G401 (cell line): Measurements from ENCODE around the gene SGSM1. TPM values are rescaled to one million over a fixed set of nuclear protein-coding genes. Genes with fewer than 3 reads are reported as not detected.

Experiments used
- DNase-seq: peaks from one replicate; pipeline ENCODE4 v3.0.0-alpha.2; 2015; ENCODE audit warnings: low spot score
- in situ Hi-C: cut with HindIII; loops from 2 replicates; pipeline ENCODE4 v1.10.0; 2016; ENCODE audit warnings: low sequenced_read_pairs, mixed read lengths
- total RNA-seq: library from RNA; depleted of rRNA; stranded (reverse); fragments of >200 nt; shearing (Covaris generic); gene quantifications from 2 replicates; pipeline ENCODE4 v1.2.3, GENCODE V29; 2014

Gene SGSM1
- total RNA-seq, 1 experiment from 2014 or later = not detected

- in situ Hi-C loops = no loop called here
- peak; percentile 71 for DNase-seq
Measured at GRCh38 chr22:24803064-24803542, 2.9 kb upstream of the SGSM1 start.

- in situ Hi-C loops = no loop called here
- DNase-seq = no peak
Measured at GRCh38 chr22:24806663-24807001, 621 bp downstream of the SGSM1 start.

DNA sequence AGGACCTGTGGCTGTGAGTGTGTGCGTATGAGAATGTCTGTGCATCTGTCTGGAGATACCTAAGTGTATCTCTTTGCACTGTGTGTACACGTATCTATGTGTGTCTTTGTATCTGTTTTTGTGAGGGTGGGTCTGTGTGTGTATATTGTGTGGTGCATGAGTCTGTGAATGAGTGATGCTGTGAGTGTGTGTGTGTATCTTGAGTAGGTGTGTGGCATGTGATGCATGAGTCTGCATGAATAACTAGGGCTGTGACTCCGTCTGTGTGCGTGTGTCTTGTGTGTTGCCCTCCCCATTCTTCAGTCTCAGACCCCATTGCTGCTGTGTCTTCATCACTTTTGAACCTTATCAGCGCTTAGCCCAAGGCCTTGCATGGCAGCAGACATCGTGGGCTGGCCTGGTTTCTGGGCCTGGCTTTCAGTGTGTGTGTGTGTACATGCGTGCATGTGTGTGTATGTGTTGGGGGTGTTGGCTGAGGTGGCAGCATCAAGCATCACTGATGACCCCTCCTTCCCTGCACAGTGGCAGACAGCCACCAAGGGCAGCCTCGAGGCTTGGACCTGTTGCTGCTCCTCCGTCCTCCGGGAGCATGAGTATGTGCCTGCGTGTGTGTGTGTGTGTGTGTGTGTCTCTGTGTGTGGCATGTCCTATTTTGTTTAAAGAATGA, 1.4 kb downstream of the SGSM1 start:
- peak; percentile 55 for DNase-seq
- in situ Hi-C loops = no loop called here

DNA sequence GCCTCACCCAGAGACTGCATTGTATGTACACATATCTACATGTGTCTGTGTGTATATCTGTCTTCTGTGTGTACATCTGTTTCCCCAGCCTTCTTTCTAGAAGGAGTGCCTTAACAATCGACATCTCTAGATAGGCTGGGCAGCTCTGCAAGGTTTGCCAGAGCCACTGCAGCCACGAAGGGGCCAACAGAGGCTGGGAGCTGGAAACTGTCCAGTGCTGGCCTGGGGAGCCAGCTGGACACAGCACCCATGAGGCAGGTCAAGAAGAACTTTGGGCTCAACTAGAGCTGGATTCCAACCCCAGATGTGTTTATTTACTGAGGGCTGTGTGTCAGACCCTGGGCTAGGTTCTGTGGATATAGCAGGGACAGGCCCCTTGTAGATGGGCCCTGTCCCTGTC, 3.3 kb downstream of the SGSM1 start:
- in situ Hi-C loops = no loop called here
- peak; percentile 31 for DNase-seq

DNA sequence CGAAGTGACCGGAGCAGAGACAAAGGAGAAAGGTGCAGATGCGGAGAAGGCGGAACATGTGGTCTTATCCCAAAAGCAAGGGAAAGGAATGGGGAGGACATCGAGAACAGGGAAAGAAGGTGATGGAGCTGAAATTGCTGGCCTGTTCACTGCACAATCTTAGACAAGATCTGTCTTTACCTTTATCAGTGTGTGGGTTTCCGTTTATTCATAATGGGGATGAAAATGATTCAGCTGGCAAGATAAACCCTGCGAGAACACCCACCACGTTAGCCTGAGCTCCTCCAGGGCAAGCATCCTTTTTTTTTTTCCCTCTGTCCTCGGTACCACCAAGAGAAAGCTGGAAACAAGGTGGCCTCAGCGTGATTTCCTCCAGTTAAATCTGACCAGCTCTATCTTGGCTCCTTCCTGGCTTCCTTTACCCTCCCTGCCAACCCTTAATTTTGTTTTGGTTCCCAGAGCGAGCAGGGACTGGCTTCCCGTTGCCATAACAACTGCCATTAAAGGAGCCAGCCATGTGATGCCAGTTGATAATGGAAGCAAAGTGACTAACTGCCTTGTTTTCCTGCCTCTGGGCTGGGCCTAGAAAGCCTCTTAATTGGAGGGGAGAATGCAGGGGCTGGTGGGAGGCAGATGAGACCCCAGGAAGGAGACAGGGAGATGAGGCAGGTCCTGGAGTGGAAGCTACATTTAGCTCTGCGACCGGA, 4.2 kb downstream of the SGSM1 start:
- in situ Hi-C loops = no loop called here

DNA sequence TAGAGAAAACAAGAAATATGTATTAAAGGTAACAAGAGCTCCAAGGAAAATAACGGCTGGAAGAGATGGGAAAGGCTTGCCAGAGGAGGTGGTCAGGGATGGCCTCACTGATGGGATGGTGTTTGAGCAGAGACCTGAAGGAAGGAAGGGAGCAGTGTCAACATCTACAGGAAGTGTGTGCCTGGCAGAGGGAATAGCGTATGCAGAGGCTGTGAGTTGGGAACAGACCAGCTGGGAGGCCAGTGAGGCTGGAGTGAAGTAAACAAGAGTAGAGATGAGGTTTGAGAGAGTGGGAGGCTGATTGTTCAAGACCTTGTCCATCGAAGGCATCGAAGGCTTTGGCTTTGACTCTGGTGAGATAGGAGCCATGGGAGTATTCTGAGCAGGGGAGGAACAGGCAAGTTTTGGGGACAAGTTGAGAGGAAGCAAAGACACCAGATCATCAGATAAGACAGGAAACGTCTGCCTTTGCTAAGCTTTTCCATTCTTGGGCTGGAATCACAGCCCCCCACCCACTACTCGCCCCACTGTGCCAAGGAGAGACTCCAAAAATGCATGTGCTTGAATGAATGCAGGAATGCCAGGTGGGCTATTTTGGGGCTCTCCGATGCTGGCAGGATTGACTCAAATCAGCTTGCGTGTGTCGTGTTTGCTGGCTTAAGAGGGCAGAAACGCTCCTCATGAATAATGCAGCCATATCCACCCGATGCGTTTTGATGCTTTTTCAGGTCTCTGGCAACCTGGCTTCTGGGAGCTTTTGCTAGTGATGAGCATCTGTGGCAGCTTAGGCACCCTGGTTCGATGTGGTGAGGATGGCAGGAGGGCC, 7.2 kb downstream of the SGSM1 start:
- peak; percentile 34 for DNase-seq
- in situ Hi-C loops = no loop called here

More for the DNA sequence above, 4.2 kb downstream of the SGSM1 start:
- peak; percentile 95 for DNase-seq

DNA sequence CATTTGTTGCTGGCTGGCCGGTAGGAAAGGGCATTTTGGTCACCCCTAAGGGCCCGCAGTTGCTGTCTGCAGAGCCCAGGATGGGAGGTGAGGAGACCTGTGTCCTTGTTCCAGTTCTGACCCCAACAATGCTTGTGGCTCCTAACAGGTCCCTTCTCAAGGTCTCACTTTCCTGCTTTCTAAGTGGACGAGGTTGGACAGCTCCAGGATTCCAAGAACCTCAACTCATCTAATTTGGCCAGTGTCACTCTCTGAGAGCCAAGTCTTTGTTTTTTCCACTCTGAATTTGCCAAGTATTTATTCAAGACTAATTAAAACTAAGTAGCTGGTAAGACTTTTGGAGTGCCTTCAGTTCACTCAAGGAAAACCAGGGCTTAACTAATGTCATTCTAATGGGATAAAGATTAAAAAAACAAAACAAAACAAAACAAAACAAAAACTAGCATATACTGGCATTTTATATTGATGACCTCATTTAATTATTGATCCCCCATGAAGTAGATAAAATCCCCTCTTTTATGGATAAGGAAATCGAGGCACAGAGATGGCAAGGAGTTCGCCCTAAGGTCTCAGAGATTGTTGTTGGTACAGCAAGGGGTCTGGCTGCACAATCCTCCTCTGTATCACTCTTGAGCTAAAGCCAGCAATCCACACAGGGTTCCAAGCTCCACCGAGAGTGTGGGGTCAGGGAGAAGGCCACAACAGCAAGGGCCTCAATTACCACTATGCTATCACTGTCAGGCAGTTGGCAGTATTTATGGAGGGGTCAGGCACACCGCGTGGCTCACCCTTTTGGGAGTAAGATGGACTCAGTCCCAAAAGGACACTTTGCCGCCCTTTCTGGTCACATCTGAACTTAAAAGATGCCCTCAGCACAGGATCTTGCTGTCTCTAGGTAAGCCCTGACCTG, 8.1 kb downstream of the SGSM1 start:
- DNase-seq = no peak
- in situ Hi-C loops = no loop called here

- in situ Hi-C loops = no loop called here
- peak; percentile 96 for DNase-seq
Measured at GRCh38 chr22:24816806-24817205, 10.8 kb downstream of the SGSM1 start.

GRCh38 chr22:24819487-24819886, 13.5 kb downstream of the SGSM1 start:
- no peak for DNase-seq
- in situ Hi-C loops = no loop called here

- in situ Hi-C loops = no loop called here
- DNase-seq = peak; percentile 70
Measured at GRCh38 chr22:24819911-24820461, 14.0 kb downstream of the SGSM1 start.

GRCh38 chr22:24822471-24822870, 16.5 kb downstream of the SGSM1 start:
- in situ Hi-C loops = no loop called here

DNA sequence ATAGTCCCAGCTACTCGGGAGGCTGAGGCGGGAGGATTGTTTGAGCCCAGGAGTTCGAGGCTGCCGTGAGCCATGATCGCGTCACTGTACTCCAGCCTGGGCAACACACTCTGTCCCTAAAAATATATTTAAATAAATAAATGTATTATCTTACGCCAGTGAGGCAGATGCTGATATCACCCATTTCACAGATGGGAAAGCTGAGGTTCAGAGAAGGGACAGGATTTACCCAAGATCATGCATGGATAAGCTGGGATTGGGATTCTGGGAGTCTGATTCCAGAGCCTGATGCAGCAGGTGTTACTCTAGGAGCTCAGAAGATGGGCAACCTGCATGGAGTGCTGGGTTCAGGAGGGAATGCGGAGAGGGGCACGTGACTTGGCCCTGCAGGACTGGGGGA, 17.8 kb downstream of the SGSM1 start:
- in situ Hi-C loops = no loop called here
- DNase-seq = no peak

More at GRCh38 chr22:24822471-24822870, 16.5 kb downstream of the SGSM1 start:
- DNase-seq = no peak

DNA sequence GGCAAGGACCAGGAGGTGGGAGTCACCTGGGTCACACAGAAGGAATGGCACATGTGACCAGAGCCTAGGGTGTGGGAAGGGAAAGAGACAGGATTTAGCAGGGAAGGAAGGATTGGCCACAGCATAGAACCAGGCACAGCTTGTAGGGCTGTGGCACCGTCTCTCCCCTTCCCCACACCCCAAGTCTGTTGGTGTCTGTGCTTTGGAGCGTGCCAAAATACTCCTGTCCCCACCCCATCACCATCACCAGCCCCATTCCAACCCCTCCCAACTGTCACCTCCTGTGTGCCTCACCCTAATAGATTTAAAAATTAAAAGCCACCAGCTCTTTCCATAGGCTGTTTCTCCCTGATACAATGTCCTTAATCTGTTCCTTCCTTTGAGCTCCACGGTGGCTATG, 18.2 kb downstream of the SGSM1 start:
- in situ Hi-C loops = no loop called here

GRCh38 chr22:24824915-24825314, 18.9 kb downstream of the SGSM1 start:
- no peak for DNase-seq
- in situ Hi-C loops = no loop called here

More for the DNA sequence above, 18.2 kb downstream of the SGSM1 start:
- DNase-seq = no peak

DNA sequence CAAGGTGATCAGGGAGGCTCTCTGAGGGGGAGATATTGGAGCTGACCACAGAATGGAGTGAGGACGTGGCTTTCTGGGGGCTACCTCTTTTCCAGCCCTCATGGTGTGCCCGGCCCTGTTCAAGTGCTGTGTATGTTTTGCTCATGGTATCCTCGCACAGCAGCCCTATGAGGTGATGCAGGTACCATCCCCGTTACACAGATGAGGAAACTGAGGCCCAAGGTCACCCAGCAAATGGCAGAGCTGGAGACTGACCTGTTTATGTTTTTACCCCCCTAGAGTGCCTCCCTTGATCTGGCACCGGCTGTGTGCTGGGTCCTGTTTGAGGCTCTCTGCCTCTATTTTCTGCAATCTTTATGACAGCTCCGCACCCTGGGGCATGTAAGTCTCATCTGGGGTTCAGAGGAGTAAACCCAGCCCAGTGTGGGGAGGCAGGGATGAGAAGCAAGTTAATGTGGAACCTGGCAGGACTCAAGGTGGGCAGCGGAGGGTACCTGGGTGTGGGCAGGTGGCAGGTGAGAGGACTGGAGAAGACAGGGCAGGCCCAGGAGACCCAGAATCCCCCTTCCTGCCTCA, 20.8 kb downstream of the SGSM1 start:
- in situ Hi-C loops = no loop called here

DNA sequence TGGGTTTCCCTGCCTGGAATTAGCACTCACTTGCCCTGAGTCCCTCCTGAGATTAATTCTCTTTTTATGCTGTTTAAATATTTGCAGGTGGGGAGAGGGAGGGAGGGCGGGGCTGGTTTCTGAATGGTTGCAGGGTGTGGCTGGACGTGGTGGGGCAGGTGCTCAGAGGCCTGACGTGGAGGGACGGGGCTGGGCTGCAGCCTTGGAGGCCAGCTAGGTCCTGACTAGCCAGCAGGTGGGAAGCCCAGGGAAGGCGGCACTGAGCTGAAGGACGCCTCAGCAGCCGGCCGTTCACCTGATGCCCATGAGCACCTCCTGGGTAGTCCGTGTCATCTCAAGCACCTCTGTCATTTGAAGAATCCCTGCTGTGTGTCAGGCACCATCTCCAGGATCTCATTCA, 21.3 kb downstream of the SGSM1 start:
- in situ Hi-C loops = no loop called here

More for the DNA sequence above, 20.8 kb downstream of the SGSM1 start:
- no peak for DNase-seq

DNA sequence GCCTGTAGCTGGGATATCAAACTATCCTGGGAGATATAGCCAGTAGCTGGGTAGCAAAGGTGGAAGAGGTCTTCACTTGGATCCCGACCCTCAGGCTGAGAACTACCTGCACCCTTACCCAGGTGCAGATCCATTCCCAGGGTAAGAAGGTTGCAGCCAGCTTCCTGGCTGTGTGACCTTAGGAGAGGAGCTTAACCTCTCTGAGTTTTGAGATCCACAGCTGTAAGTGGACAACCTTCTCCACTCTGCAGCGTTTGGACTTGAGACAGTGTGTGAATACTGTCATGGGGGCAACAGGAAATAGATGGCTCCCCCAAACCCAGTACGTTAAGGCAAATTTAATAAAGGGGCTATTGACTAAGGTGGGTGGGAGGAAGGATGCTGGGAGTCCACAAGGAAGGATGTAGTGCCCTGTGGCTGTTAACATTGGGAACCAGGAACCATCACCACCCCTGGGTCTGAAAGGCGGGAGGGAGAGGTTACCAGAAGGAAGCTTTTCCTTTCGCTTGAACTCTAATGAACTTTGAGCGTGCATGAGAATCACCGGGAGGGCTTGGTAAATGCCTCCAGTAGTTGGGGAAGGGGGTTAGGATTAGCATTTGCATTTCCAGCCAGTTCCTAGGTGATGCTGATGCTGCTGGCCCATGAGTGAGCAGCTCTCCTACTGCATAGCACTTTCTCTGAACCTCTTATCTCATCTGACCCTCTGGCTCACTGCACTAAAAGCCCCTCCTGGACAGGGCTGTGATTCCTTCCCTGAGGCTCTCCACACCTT, 24.4 kb downstream of the SGSM1 start:
- DNase-seq = no peak
- in situ Hi-C loops = no loop called here

More for the DNA sequence above, 21.3 kb downstream of the SGSM1 start:
- no peak for DNase-seq

GRCh38 chr22:24831687-24832086, 25.7 kb downstream of the SGSM1 start:
- DNase-seq = no peak
- in situ Hi-C loops = no loop called here
